ENCODE data around the gene SERPINE1. TPM values are rescaled to one million over a fixed set of nuclear protein-coding genes. Genes with fewer than 3 reads are reported as not detected.

The SERPINE1 gene
- total and polyA plus RNA-seq, 2 of the 13 experiments (the other 11 are each of a cell fraction or from before 2014, with no cell fraction given) = 21.2 to 1,576 TPM

- TF ChIP-seq ZBTB25 (CRISPR knock-in tag; IDR thresholded peaks at IDR 0.05) (no peak), PHF20 (CRISPR knock-in tag; IDR thresholded peaks at IDR 0.05) (no peak), TCF12 (IDR thresholded peaks at IDR 0.05) (no peak), TCF12 (CRISPR knock-in tag; IDR thresholded peaks at IDR 0.05) (no peak)
Observed at GRCh38 chr7:101100858-101101847, 25.8 kb upstream of the SERPINE1 start (continued).

GRCh38 chr7:101102026-101102425, 24.9 kb upstream of the SERPINE1 start:
- no peak overlapping the region for H3K4me2 ChIP-seq (ENCODE audit: low read depth, low read length)
- H3K4me1 ChIP-seq (ENCODE audit: insufficient read depth, low read length) = peaks cover 86% of the 10 kb centered on the region
- TF ChIP-seq ZNF275 (CRISPR knock-in tag; IDR thresholded peaks at IDR 0.05; ENCODE audit: borderline replicate concordance) = no peak
- no peak for TF ChIP-seq ZNF850 (CRISPR knock-in tag; conservative IDR thresholded peaks at IDR 0.05)
- TF ChIP-seq ARNTL (CRISPR knock-in tag; IDR thresholded peaks at IDR 0.05) = no peak
- TF ChIP-seq ZNF318 (CRISPR knock-in tag; IDR thresholded peaks at IDR 0.05) = no peak
- H3K4me3 ChIP-seq (replicated peaks in 1 of 3; ENCODE audit: insufficient read depth in 1 of 3, low read depth in 2 of 3, low read length in 3 of 3) = no peak overlapping the region
- CTCF ChIA-PET (ENCODE audit: low intra/inter-chr PET ratio, low total read pairs) = no interaction called here
- DNase-seq (ENCODE audit: low spot score) = no peak
- no peaks in the 10 kb centered on the region for H3K79me2 ChIP-seq (ENCODE audit: insufficient read depth, low read length)
- in situ Hi-C loops (cut with HindIII; ENCODE audit: extremely low pct_ligation_motif_present, low pct_unique_long_range_greater_than_20kb) = no loop called here
- no TSS peak for BruUV-seq (replicated peaks)
- H3K27ac ChIP-seq (ENCODE audit: extremely low read length, insufficient read depth, low read length) = peak overlapping the region; percentile 87
- intact Hi-C loops (cut with micrococcal nuclease; ENCODE audit: unreplicated experiment) = no loop called here
- no peaks in the 10 kb centered on the region for H3K27me3 ChIP-seq (ENCODE audit: control insufficient read depth in 1 of 2, insufficient read depth in 2 of 2, low read length in 2 of 2)
- H2AFZ ChIP-seq (ENCODE audit: low read length) = no peak overlapping the region
- no peaks in the 10 kb centered on the region for H3K36me3 ChIP-seq (replicated peaks in 1 of 2; ENCODE audit: control insufficient read depth in 1 of 2, insufficient read depth in 2 of 2, low read length in 2 of 2)
- H3K9me3 ChIP-seq (ENCODE audit: low read length) = no peaks in the 10 kb centered on the region
- POLR2A ChIA-PET = interaction anchor here (1.8 to 6.3 kb wide), 4 partner anchors 15 to 24 kb away, joined by 5 to 56 read pairs (median 47); partner anchors contain the start of gene SERPINE1
- 90% methylated on average over 6 of the region's 6 CpGs for WGBS (ENCODE audit: low lambda C conversion rate)
- no peaks in the 10 kb centered on the region for H4K20me1 ChIP-seq (ENCODE audit: insufficient read depth, low read length)
- ATAC-seq = no peak
- no peak for FAIRE-seq
- H3K9ac ChIP-seq (ENCODE audit: insufficient read depth, low read depth, low read length) = no peak overlapping the region

All from HepG2 (cell line).